ENCODE data around the gene STX18. TPM values are rescaled to one million over a fixed set of nuclear protein-coding genes. Genes with fewer than 3 reads are reported as not detected.
A peak's percentile ranks its signal among the peaks of the same experiment; 100 is the strongest.

STX18 gene
- polyA plus RNA-seq, 1 experiment: 27.0 TPM

DNA sequence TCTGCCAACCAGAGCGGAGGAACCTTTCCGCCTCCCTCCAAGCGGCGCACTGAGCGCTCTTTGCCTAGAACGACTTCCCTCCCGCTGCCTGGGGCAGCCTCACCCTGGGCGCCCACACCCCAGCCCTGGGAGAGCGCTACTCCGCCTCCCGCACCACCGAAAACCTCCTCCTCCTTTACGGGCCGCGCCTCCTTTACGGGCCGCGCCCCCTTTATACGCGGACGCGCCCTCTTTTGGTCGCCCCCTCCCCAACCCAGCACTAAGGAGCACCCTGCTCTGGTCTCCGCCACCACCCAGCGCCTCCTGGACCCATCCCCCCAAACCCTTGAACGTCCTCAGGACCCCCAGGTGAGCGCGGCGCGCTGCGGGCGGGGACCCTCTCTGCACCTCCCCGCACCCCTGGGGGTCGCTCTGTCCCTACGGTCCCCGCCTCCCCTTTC, 155.5 kb downstream of the STX18 start:
- POLR2A ChIA-PET: no interaction called here
- Histone ChIP-seq H3K27me3 (ENCODE audit: control insufficient read depth, insufficient read depth, low read length) (peaks cover 71% of the 10 kb centered on the region), H3K4me3 (ENCODE audit: low read depth, low read length) (peak overlapping the region; percentile 50), H3K9me3 (ENCODE audit: control insufficient read depth, insufficient read depth, low read length) (peaks cover 5% of the 10 kb centered on the region; the same call in 1 of the 2 replicates), H3K27ac (ENCODE audit: low read depth, low read length) (no peak overlapping the region)
- no peak for TF ChIP-seq CTCF (IDR thresholded peaks at IDR 0.05; ENCODE audit: low read depth, low read length)
- CTCF ChIA-PET: no interaction called here
- DNase-seq (ENCODE audit: low read depth, low spot score): no peak

DNA sequence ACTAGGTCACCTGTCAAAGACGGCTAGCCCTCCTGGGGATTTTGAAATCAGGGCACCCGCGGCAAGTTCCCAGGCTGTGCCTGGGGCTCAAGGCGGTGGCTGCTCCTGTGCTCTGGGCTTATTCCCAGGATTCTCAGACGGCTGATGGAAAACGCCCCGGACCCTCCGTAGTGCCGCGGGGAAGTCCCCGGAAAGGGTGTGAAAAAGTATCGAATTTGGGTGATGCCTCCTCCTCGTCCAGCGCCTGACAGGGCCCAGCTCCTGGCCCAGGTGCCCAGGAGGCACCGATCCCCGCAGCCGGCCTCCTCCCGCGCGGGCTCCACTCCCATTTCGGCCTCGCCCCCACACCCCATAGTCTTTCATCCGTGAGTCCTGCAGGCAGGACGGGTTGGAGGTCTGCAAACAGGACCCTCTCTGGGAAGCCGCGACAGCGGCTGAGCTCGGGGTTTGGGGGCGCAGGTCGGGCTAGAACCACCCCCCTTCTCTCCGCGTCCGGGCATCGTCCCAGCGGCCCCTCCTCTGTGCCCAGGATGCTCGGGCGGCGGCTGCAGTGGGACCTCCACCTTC, 156.0 kb downstream of the STX18 start:
- Histone ChIP-seq H3K27me3 (ENCODE audit: control insufficient read depth, insufficient read depth, low read length) (peaks cover 68% of the 10 kb centered on the region), H3K9me3 (ENCODE audit: control insufficient read depth, insufficient read depth, low read length) (peaks cover 5% of the 10 kb centered on the region; the same call in 1 of the 2 replicates), H3K4me3 (ENCODE audit: low read depth, low read length) (no peak overlapping the region; the same call in 1 of the 2 replicates), H3K27ac (ENCODE audit: low read depth, low read length) (no peak overlapping the region)
- no peak for DNase-seq (ENCODE audit: low read depth, low spot score)
- CTCF ChIA-PET: no interaction called here
- POLR2A ChIA-PET: no interaction called here
- TF ChIP-seq CTCF (IDR thresholded peaks at IDR 0.05; ENCODE audit: low read depth, low read length): no peak

GRCh38 chr4:4384837-4385236, 157.0 kb downstream of the STX18 start:
- peaks cover 66% of the 10 kb centered on the region for H3K27me3 ChIP-seq (ENCODE audit: control insufficient read depth, insufficient read depth, low read length)
- peaks cover 5% of the 10 kb centered on the region; the same call in 1 of the 2 replicates for H3K9me3 ChIP-seq (ENCODE audit: control insufficient read depth, insufficient read depth, low read length)
- TF ChIP-seq CTCF (IDR thresholded peaks at IDR 0.05; ENCODE audit: low read depth, low read length): peak; percentile 14; the same call in 1 of the 2 replicates
- H3K27ac ChIP-seq (ENCODE audit: low read depth, low read length): no peak overlapping the region
- ChIA-PET CTCF (interaction anchor here (0.6 to 1.8 kb wide), 4 partner anchors 10 to 46 kb away, joined by 3 to 6 read pairs (median 3); no protein-coding TSS in a partner anchor), POLR2A (no interaction called here)
- DNase-seq (ENCODE audit: low read depth, low spot score): no peak
- no peak overlapping the region for H3K4me3 ChIP-seq (ENCODE audit: low read depth, low read length)

DNA sequence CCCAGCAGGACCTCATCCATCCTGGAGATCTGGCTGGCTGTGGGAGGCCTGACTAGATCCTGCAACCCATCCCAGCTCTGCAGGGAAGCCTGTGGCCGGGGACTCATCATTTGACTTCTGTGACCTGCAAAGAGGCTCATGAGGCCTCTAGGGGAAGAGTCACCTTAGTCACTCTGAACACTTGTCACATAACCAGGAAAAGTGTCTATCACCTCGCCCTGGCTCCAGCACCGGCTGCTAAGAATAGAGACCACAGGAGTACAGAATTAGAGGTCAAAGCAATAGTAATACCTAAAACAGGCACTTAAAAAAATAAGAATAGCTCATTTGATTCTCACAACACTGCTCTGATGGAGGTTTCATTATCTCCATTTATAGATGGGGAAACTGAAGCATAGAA, 158.8 kb downstream of the STX18 start:
- Histone ChIP-seq H3K27ac (ENCODE audit: low read depth, low read length) (no peak overlapping the region), H3K9me3 (ENCODE audit: control insufficient read depth, insufficient read depth, low read length) (peaks cover 5% of the 10 kb centered on the region; the same call in 1 of the 2 replicates), H3K4me3 (ENCODE audit: low read depth, low read length) (no peak overlapping the region), H3K27me3 (ENCODE audit: control insufficient read depth, insufficient read depth, low read length) (peaks cover 52% of the 10 kb centered on the region)
- ChIA-PET POLR2A (no interaction called here), CTCF (no interaction called here)
- no peak for DNase-seq (ENCODE audit: low read depth, low spot score)
- no peak for TF ChIP-seq CTCF (IDR thresholded peaks at IDR 0.05; ENCODE audit: low read depth, low read length)

DNA sequence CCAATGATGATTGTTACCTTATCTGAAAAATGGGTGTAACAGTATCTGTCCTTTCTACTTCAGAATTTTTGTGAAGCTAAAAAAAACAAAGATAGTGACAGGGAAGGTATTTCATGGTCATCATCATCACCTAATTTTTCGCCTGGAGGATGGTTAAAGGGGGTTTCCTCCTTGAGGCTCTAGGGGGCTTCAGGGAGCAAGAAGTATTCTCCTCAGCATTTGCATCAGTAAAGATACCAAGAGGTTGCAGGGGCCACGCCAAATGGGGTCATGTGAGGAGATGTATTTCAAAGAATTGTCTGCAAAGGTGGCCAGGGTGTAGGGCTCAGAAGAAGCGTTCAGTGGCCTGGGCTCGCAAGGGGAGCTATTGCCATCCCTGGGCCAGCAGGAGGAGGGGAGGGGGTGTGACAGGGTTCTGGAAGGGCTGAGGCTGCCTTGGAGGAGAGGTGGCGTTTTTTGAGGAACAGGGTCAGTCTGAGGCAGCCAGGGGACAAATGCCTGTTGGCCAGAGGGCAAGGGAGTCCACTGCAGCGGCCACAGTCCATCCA, 162.2 kb downstream of the STX18 start:
- Histone ChIP-seq H3K9me3 (ENCODE audit: control insufficient read depth, insufficient read depth, low read length) (no peaks in the 10 kb centered on the region), H3K27me3 (ENCODE audit: control insufficient read depth, insufficient read depth, low read length) (peaks cover 38% of the 10 kb centered on the region), H3K4me3 (ENCODE audit: low read depth, low read length) (no peak overlapping the region), H3K27ac (ENCODE audit: low read depth, low read length) (no peak overlapping the region)
- TF ChIP-seq CTCF (IDR thresholded peaks at IDR 0.05; ENCODE audit: low read depth, low read length): no peak
- ChIA-PET POLR2A (no interaction called here), CTCF (no interaction called here)
- no peak for DNase-seq (ENCODE audit: low read depth, low spot score)

Measured in AG04450 (cell line).